H1 (cell line): ENCODE data around the gene MOSMO. TPM values are rescaled to one million over a fixed set of nuclear protein-coding genes. Genes with fewer than 3 reads are reported as not detected.

Source experiments
- CTCF ChIA-PET: fragments of 300-600 bp; sonication (Branson Sonifier 250); formaldehyde crosslinking; loops from one replicate; lab custom pipeline; 2021; ENCODE audit not compliant: partially characterized antibody; lab: Charles Lee
- POLR2A ChIA-PET: fragments of 300-600 bp; sonication (Branson Sonifier 250); formaldehyde crosslinking; loops from one replicate; lab custom pipeline; 2021; ENCODE audit warnings: inconsistent platforms; ENCODE audit not compliant: partially characterized antibody; lab: Charles Lee
- DNase-seq, 2 experiments: peaks; one replicate each; pipeline versions ENCODE4 v3.0.0 to v3.0.0-alpha.2; 2010 to 2022; ENCODE audit warnings: low spot score in 2 of 2, low read depth in 1 of 2, mixed read lengths in 1 of 2
- FAIRE-seq: peaks from 2 replicates; lab custom pipeline; 2011; peaks lifted over from hg19 to GRCh38; lab: Jason Lieb, UNC
- H2AFZ ChIP-seq: 2 replicates; pipeline ENCODE4 v1.8.1; 2012; ENCODE audit warnings: low read length, inconsistent platforms
- H2AK5ac ChIP-seq: 2 replicates; pipeline ENCODE4 v1.6.1; 2013; ENCODE audit warnings: low read depth, low read length
- H2BK120ac ChIP-seq: replicated peaks from 2 replicates; pipeline ENCODE3; 2013; ENCODE audit warnings: low read depth, low read length, inconsistent platforms
- H2BK12ac ChIP-seq: 2 replicates; pipeline ENCODE4 v1.6.1; 2013; ENCODE audit warnings: low read depth, low read length
- H2BK15ac ChIP-seq: 2 replicates; pipeline ENCODE4 v1.6.1; 2013; ENCODE audit warnings: low read length
- H2BK20ac ChIP-seq: 2 replicates; pipeline ENCODE4 v1.6.1; 2013; ENCODE audit warnings: low read length
- H2BK5ac ChIP-seq: 2 replicates; pipeline ENCODE4 v1.6.1; 2013; ENCODE audit warnings: low read depth, low read length
- H3K14ac ChIP-seq: 2 replicates; pipeline ENCODE4 v1.6.1; 2013; ENCODE audit warnings: inconsistent platforms; ENCODE audit not compliant: insufficient read length
- H3K18ac ChIP-seq: 2 replicates; pipeline ENCODE4 v1.6.1; 2013; ENCODE audit warnings: low read length; ENCODE audit errors: extremely low read depth
- H3K23ac ChIP-seq: 2 replicates; pipeline ENCODE4 v1.6.1; 2013; ENCODE audit warnings: inconsistent platforms; ENCODE audit not compliant: insufficient read length
- H3K23me2 ChIP-seq: 2 replicates; pipeline ENCODE4 v1.6.1; 2013; ENCODE audit warnings: low read depth, low read length
- H3K27ac ChIP-seq: 2 replicates; pipeline ENCODE4 v1.6.1; 2011; ENCODE audit warnings: low read depth, low read length, inconsistent platforms
- H3K27me3 ChIP-seq, 4 experiments: replicated peaks in 1 of 4; 1 replicate in 1 of 4; 2 replicates in 3 of 4; pipeline versions ENCODE4 v1.6.1 to v1.8.1; 2011 to 2013; ENCODE audit warnings: low read length in 3 of 4, mild to moderate bottlenecking in 3 of 4, inconsistent platforms in 2 of 4, mixed read lengths in 2 of 4, moderate library complexity in 1 of 4; ENCODE audit not compliant: control insufficient read depth in 3 of 4, insufficient read depth in 3 of 4; ENCODE audit errors: extremely low read depth in 1 of 4
- H3K36me3 ChIP-seq, 4 experiments: 2 replicates each; pipeline versions ENCODE4 v1.6.1 to v1.8.1; 2011 to 2013; ENCODE audit warnings: mild to moderate bottlenecking in 4 of 4, low read length in 3 of 4, moderate library complexity in 2 of 4, control low read depth in 1 of 4, inconsistent platforms in 1 of 4; ENCODE audit not compliant: insufficient read depth in 4 of 4, control insufficient read depth in 2 of 4
- H3K4ac ChIP-seq: replicated peaks from 2 replicates; pipeline ENCODE3; 2013; ENCODE audit warnings: low read length, low read depth, mixed read lengths, inconsistent platforms; ENCODE audit not compliant: insufficient read length
- H3K4me1 ChIP-seq, 4 experiments: replicated peaks in 1 of 4; 1 replicate in 1 of 4; 2 replicates in 3 of 4; pipeline versions ENCODE4 v1.6.1 to v1.8.1; 2011 to 2013; ENCODE audit warnings: low read length in 3 of 4, inconsistent platforms in 2 of 4, mixed read lengths in 1 of 4; ENCODE audit not compliant: insufficient read depth in 4 of 4, control insufficient read depth in 3 of 4
- H3K4me2 ChIP-seq, 2 experiments: 2 replicates each; pipeline versions ENCODE4 v1.6.1 to v1.8.1; 2011 to 2013; ENCODE audit warnings: low read depth in 2 of 2, low read length in 2 of 2, control low read depth in 1 of 2, inconsistent platforms in 1 of 2, mild to moderate bottlenecking in 1 of 2; ENCODE audit not compliant: insufficient read depth in 1 of 2
- H3K4me3 ChIP-seq, 4 experiments: fragments of 200-600, 300-600 bp in 1 of 4; sonication (generic), shearing (Covaris generic), sonication (Bioruptor Twin) in 1 of 4; 2 replicates each; pipeline versions ENCODE4 v1.5.1 to v1.8.1; 2011 to 2016; ENCODE audit warnings: low read length in 4 of 4, low read depth in 3 of 4, control low read depth in 2 of 4, inconsistent platforms in 2 of 4, mild to moderate bottlenecking in 2 of 4, mixed read lengths in 1 of 4, moderate library complexity in 1 of 4; ENCODE audit not compliant: insufficient read depth in 2 of 4; ENCODE audit errors: extremely low read depth in 1 of 4
- H3K56ac ChIP-seq: replicated peaks from 2 replicates; pipeline ENCODE3; 2013; ENCODE audit warnings: low read depth, mild to moderate bottlenecking, mixed read lengths, low read length, inconsistent platforms; ENCODE audit not compliant: insufficient read length
- H3K79me1 ChIP-seq: 2 replicates; pipeline ENCODE4 v1.6.1; 2013; ENCODE audit warnings: low read depth, low read length, control low read depth
- H3K79me2 ChIP-seq, 2 experiments: 2 replicates each; pipeline versions ENCODE4 v1.6.1 to v1.8.1; 2012 to 2013; ENCODE audit warnings: low read length in 2 of 2, mild to moderate bottlenecking in 2 of 2, inconsistent platforms in 1 of 2; ENCODE audit not compliant: insufficient read depth in 2 of 2, control insufficient read depth in 1 of 2
- H3K9ac ChIP-seq, 4 experiments: replicated peaks in 1 of 4; 1 replicate in 1 of 4; 2 replicates in 3 of 4; pipeline versions ENCODE4 v1.6.1 to v1.8.1; 2011 to 2013; ENCODE audit warnings: low read depth in 3 of 4, low read length in 3 of 4, control low read depth in 2 of 4, mild to moderate bottlenecking in 2 of 4, moderate library complexity in 2 of 4, inconsistent platforms in 1 of 4; ENCODE audit errors: extremely low read depth in 1 of 4
- H3K9me3 ChIP-seq, 2 experiments: 2 replicates each; pipeline versions ENCODE4 v1.6.1 to v1.8.1; 2012 to 2013; ENCODE audit warnings: mild to moderate bottlenecking in 2 of 2, moderate library complexity in 2 of 2, control low read depth in 1 of 2, inconsistent platforms in 1 of 2, low read depth in 1 of 2, low read length in 1 of 2, mixed read lengths in 1 of 2; ENCODE audit not compliant: insufficient read depth in 2 of 2
- H4K20me1 ChIP-seq, 2 experiments: replicated peaks in 1 of 2; 2 replicates each; pipeline versions ENCODE3 to v1.8.1; 2011 to 2013; ENCODE audit warnings: inconsistent platforms in 2 of 2, low read length in 2 of 2, mild to moderate bottlenecking in 1 of 2; ENCODE audit not compliant: insufficient read depth in 2 of 2, control insufficient read depth in 1 of 2
- H4K5ac ChIP-seq: 2 replicates; pipeline ENCODE4 v1.6.1; 2013; ENCODE audit warnings: low read length, low read depth, mixed read lengths, inconsistent platforms; ENCODE audit not compliant: insufficient read length
- H4K8ac ChIP-seq: 2 replicates; pipeline ENCODE4 v1.8.0; 2013; ENCODE audit warnings: mild to moderate bottlenecking, moderate library complexity, low read length, inconsistent platforms; ENCODE audit not compliant: insufficient read depth; ENCODE audit errors: extremely low read depth
- H4K91ac ChIP-seq: replicated peaks from 2 replicates; pipeline ENCODE3; 2013; ENCODE audit warnings: low read length, mixed read lengths, inconsistent platforms; ENCODE audit not compliant: insufficient read length
- ASH2L ChIP-seq: fragments of 200-600, 300-600 bp; sonication (generic); IDR thresholded peaks from one replicate; pipeline ENCODE4 v1.7.1; 2017; ENCODE audit warnings: low read length
- BACH1 ChIP-seq: IDR thresholded peaks from 2 replicates; pipeline ENCODE4 v1.6.1; 2012; ENCODE audit warnings: low read length, improper control_type of control experiment
- CBX5 ChIP-seq: fragments of 300-800, 300-1000 bp; sonication (generic); IDR thresholded peaks from 2 replicates; pipeline ENCODE4 v1.7.1; 2016; ENCODE audit warnings: antibody characterized with exemption, low read length, low read depth
- CBX8 ChIP-seq: fragments of 300-800, 300-1000 bp; sonication (generic); IDR thresholded peaks from 2 replicates; pipeline ENCODE4 v1.7.1; 2016; ENCODE audit warnings: low read depth, low read length, borderline replicate concordance
- CEBPB ChIP-seq: IDR thresholded peaks from 2 replicates; pipeline ENCODE4 v1.6.1; 2012; ENCODE audit warnings: low read depth, low read length
- CTBP2 ChIP-seq: IDR thresholded peaks from 2 replicates; pipeline ENCODE4 v1.7.0; 2011; ENCODE audit warnings: borderline replicate concordance, mild to moderate bottlenecking, moderate library complexity, mixed read lengths, low read length; ENCODE audit not compliant: insufficient read depth, insufficient read length
- HDAC6 ChIP-seq: IDR thresholded peaks from one replicate; pipeline ENCODE4 v1.7.1; 2012; ENCODE audit warnings: low read depth, mild to moderate bottlenecking, inconsistent platforms, low read length, moderate library complexity
- JUN ChIP-seq: IDR thresholded peaks from 2 replicates; pipeline ENCODE4 v1.6.1; 2011; ENCODE audit warnings: low read depth, mild to moderate bottlenecking, improper control_type of control experiment, low read length
- RFX5 ChIP-seq: IDR thresholded peaks from 2 replicates; pipeline ENCODE4 v1.6.1; 2011; ENCODE audit warnings: low read depth, low read length, improper control_type of control experiment, borderline replicate concordance
- RXRA ChIP-seq: IDR thresholded peaks from 2 replicates; pipeline ENCODE4 v1.6.1; 2011; ENCODE audit warnings: low read depth, mild to moderate bottlenecking, low read length, moderate library complexity; ENCODE audit not compliant: insufficient read depth
- SIRT6 ChIP-seq: IDR thresholded peaks from one replicate; pipeline ENCODE4 v1.7.1; 2012; ENCODE audit warnings: low read length, inconsistent platforms
- SP1 ChIP-seq: IDR thresholded peaks from 2 replicates; pipeline ENCODE4 v1.6.1; 2011; ENCODE audit warnings: low read depth, low read length
- SUZ12 ChIP-seq: fragments of 200-600 bp; sonication (generic); IDR thresholded peaks from 2 replicates; pipeline ENCODE4 v1.6.1; 2012; ENCODE audit warnings: mild to moderate bottlenecking, inconsistent platforms, low read length, moderate library complexity, mixed read lengths
- TEAD4 ChIP-seq: IDR thresholded peaks from 2 replicates; pipeline ENCODE4 v1.6.1; 2012; ENCODE audit warnings: low read depth, low read length, inconsistent platforms, mixed read lengths
- WGBS, 2 experiments: shearing (Covaris generic) in 1 of 2; methylation state at CpG; one replicate each; pipeline versions ENCODE4 v1.1.6 to v1.1.7; 2013 to 2015; ENCODE audit warnings: low lambda C conversion rate in 2 of 2, mixed read lengths in 2 of 2, inconsistent platforms in 1 of 2, low coverage in 1 of 2, missing lambda C conversion rate in 1 of 2; ENCODE audit not compliant: insufficient replicate concordance in 2 of 2, insufficient coverage in 1 of 2, insufficient read length in 1 of 2; ENCODE audit errors: extremely low coverage in 1 of 2, missing lambda C conversion rate in 1 of 2; 5-methylcytosine and 5-hydroxymethylcytosine counted together
- polyA plus RNA-seq, 7 experiments: library from polyadenylated mRNA; depleted of rRNA in 3 of 7; stranded (reverse) in 5 of 7; unstranded in 2 of 7; fragments of >200 nt in 5 of 7; fragments of 200-250 nt in 2 of 7; gene quantifications; 1 replicate in 5 of 7; 2 replicates in 1 of 7; 4 replicates in 1 of 7; pipeline versions ENCODE4 v1.2.1 to v1.2.3, GENCODE V29; 2011 to 2013; ENCODE audit warnings: missing spikeins in 2 of 7, mixed read lengths in 2 of 7
- total RNA-seq: library from RNA; stranded (reverse); fragmentation: NEBNext Ultra II Directional; extraction: Animal tissue kit (Norgen Biotek cat#: 25700); gene quantifications from 2 replicates; pipeline ENCODE4 v1.2.1, GENCODE V29; 2021

MOSMO gene
- total and polyA plus RNA-seq, 2 of the 8 experiments (the other 6 are each of a cell fraction or from before 2014, with no cell fraction given): 8.6 to 14.8 TPM

GRCh38 chr16:22016927-22017326 lies 9.0 kb downstream of the MOSMO start:
- H3K4ac ChIP-seq: no peak overlapping the region
- DNase-seq (no peak), FAIRE-seq (no peak)
- H2BK20ac ChIP-seq: no peak overlapping the region
- POLR2A ChIA-PET: no interaction called here
- no peak overlapping the region for H2BK15ac ChIP-seq
- H3K9me3 ChIP-seq: no peaks in the 10 kb centered on the region
- no peak overlapping the region for H2BK5ac ChIP-seq
- no peak overlapping the region for H3K56ac ChIP-seq
- H3K14ac ChIP-seq: no peak overlapping the region
- H3K36me3 ChIP-seq: no peaks in the 10 kb centered on the region
- H3K9ac ChIP-seq: no peak overlapping the region
- H2BK12ac ChIP-seq: no peak overlapping the region
- no peak overlapping the region for H4K8ac ChIP-seq
- H3K4me2 ChIP-seq: no peak overlapping the region
- no peak overlapping the region for H2AFZ ChIP-seq
- no peak overlapping the region for H2BK120ac ChIP-seq
- no peaks in the 10 kb centered on the region for H3K27me3 ChIP-seq
- no peak overlapping the region for H4K91ac ChIP-seq
- H4K5ac ChIP-seq: no peak overlapping the region
- no peaks in the 10 kb centered on the region for H3K4me1 ChIP-seq
- CTCF ChIA-PET: interaction anchor here (0.6 to 1.6 kb wide), 6 partner anchors 39 to 175 kb away, joined by 3 to 10 read pairs (median 5); no protein-coding TSS in a partner anchor
- peaks cover 0 to 2% of the 10 kb centered on the region in 2 experiments for H4K20me1 ChIP-seq
- H2AK5ac ChIP-seq: no peak overlapping the region
- H3K4me3 ChIP-seq: no peak overlapping the region
- H3K23ac ChIP-seq: no peak overlapping the region
- WGBS, 2 experiments: 88% methylated on average over 4 of the region's 4 CpGs; no CpG with 5 or more reads in 1 of the 2 experiments
- H3K23me2 ChIP-seq: no peaks in the 10 kb centered on the region
- peaks cover 2% of the 10 kb centered on the region; the same call in 1 of the 2 replicates for H3K79me1 ChIP-seq
- no peak overlapping the region for H3K18ac ChIP-seq
- H3K79me2 ChIP-seq: peaks cover 0 to 75% of the 10 kb centered on the region in 2 experiments; a peak in 3 of 4 replicates
- H3K27ac ChIP-seq: no peak overlapping the region
- TF ChIP-seq TEAD4 (no peak), SIRT6 (no peak), RFX5 (no peak), SUZ12 (no peak), HDAC6 (no peak), RXRA (no peak), BACH1 (no peak), CTBP2 (no peak), CBX5 (no peak), CEBPB (no peak), CBX8 (no peak), SP1 (no peak), JUN (no peak), ASH2L (no peak)
